B cell (primary cell): ENCODE results near the gene YJU2. TPM values are rescaled to one million over a fixed set of nuclear protein-coding genes. Genes with fewer than 3 reads are reported as not detected.

Experiments used
- ATAC-seq: fragments of 200-7000 bp; cut with Tn5 transposase; one replicate; pipeline ENCODE4 v1.10.0; 2021; ENCODE audit warnings: low read depth, mild to moderate bottlenecking, moderate number of reproducible peaks, moderate library complexity
- CTCF ChIA-PET: fragments of 350-600 bp; sonication (Branson Sonifier 250); formaldehyde crosslinking; loops from one replicate; lab custom pipeline; 2021; ENCODE audit warnings: antibody characterized with exemption, inconsistent platforms; lab: Charles Lee
- POLR2A ChIA-PET: fragments of 350-600 bp; sonication (Branson Sonifier 250); formaldehyde crosslinking; loops from one replicate; lab custom pipeline; 2021; ENCODE audit warnings: antibody characterized with exemption; lab: Charles Lee
- DNase-seq: peaks from one replicate; pipeline ENCODE4 v3.0.0; 2013
- H2AFZ ChIP-seq: 2 replicates; pipeline ENCODE4 v1.6.1; 2012; ENCODE audit warnings: mild to moderate bottlenecking, low read depth, low read length; ENCODE audit not compliant: insufficient read depth, poor library complexity, severe bottlenecking
- H3K27ac ChIP-seq, 2 donors: 1 replicate in 1 of 2; 2 replicates in 1 of 2; pipeline ENCODE4 v1.5.1; 2012 to 2013; ENCODE audit warnings: low read length in 2 of 2, mild to moderate bottlenecking in 2 of 2, moderate library complexity in 1 of 2
- H3K27me3 ChIP-seq, 4 experiments: fragments of 200-600 bp in 1 of 4; sonication (generic) in 1 of 4; replicated peaks in 1 of 4; 1 replicate in 2 of 4; 2 replicates in 2 of 4; pipeline versions ENCODE4 v1.6.1 to v1.7.0; 2013 to 2016; ENCODE audit warnings: low read length in 3 of 4, mild to moderate bottlenecking in 2 of 4, mixed read lengths in 1 of 4, moderate library complexity in 1 of 4; ENCODE audit not compliant: insufficient read depth in 4 of 4, control insufficient read depth in 3 of 4; ENCODE audit errors: control extremely low read depth in 1 of 4
- H3K36me3 ChIP-seq, 2 experiments: replicated peaks in 1 of 2; 1 replicate in 1 of 2; 2 replicates in 1 of 2; pipeline versions ENCODE4 v1.6.1 to v1.7.1; 2013; ENCODE audit warnings: low read length in 1 of 2; ENCODE audit not compliant: insufficient read depth in 2 of 2, control insufficient read depth in 1 of 2; ENCODE audit errors: control extremely low read depth in 1 of 2, extremely low read depth in 1 of 2
- H3K4me1 ChIP-seq, 2 donors: fragments of 200-600 bp in 1 of 2; sonication (generic) in 1 of 2; 1 replicate in 1 of 2; 2 replicates in 1 of 2; pipeline versions ENCODE4 v1.5.1 to v1.6.1; 2013 to 2017; ENCODE audit warnings: low read length in 2 of 2; ENCODE audit not compliant: control insufficient read depth in 2 of 2, insufficient read depth in 2 of 2
- H3K4me2 ChIP-seq: replicated peaks from 2 replicates; pipeline ENCODE3; 2012; ENCODE audit warnings: mild to moderate bottlenecking, low read depth, low read length; ENCODE audit not compliant: poor library complexity, severe bottlenecking
- H3K4me3 ChIP-seq, 5 experiments: fragments of 200-600 bp in 1 of 5; sonication (generic) in 1 of 5; 1 replicate in 3 of 5; 2 replicates in 2 of 5; pipeline versions ENCODE4 v1.5.1 to v1.7.0; 2011 to 2016; ENCODE audit warnings: low read length in 4 of 5, mild to moderate bottlenecking in 4 of 5, low read depth in 2 of 5, control low read depth in 1 of 5, moderate library complexity in 1 of 5; ENCODE audit not compliant: insufficient read depth in 1 of 5; ENCODE audit errors: control extremely low read depth in 1 of 5, extremely low read depth in 1 of 5
- H3K79me2 ChIP-seq: fragments of 200-600 bp; sonication (generic); one replicate; pipeline ENCODE4 v1.6.0; 2016; ENCODE audit warnings: low read length; ENCODE audit not compliant: control insufficient read depth, insufficient read depth
- H3K9ac ChIP-seq: fragments of 200-600 bp; sonication (generic); 2 replicates; pipeline ENCODE4 v1.6.1; 2017; ENCODE audit warnings: mild to moderate bottlenecking, low read length, moderate library complexity
- H3K9me3 ChIP-seq, 3 donors: one replicate each; pipeline versions ENCODE4 v1.6.1 to v1.7.1; 2013; ENCODE audit warnings: low read length in 2 of 3; ENCODE audit not compliant: control insufficient read depth in 2 of 3, insufficient read depth in 1 of 3; ENCODE audit errors: control extremely low read depth in 1 of 3
- H4K20me1 ChIP-seq: 2 replicates; pipeline ENCODE4 v1.6.0; 2012; ENCODE audit warnings: mild to moderate bottlenecking, low read length; ENCODE audit not compliant: insufficient read depth, control insufficient read depth, poor library complexity, severe bottlenecking
- H3K27ac Mint-ChIP-seq: one replicate; pipeline ENCODE4 v1.8.0; 2021; ENCODE audit warnings: mixed read lengths
- H3K27me3 Mint-ChIP-seq: one replicate; pipeline ENCODE4 v1.8.0; 2021; ENCODE audit warnings: mixed read lengths
- H3K4me1 Mint-ChIP-seq: one replicate; pipeline ENCODE4 v1.8.0; 2021; ENCODE audit warnings: mixed read lengths
- H3K4me3 Mint-ChIP-seq: one replicate; pipeline ENCODE4 v1.8.0; 2021; ENCODE audit warnings: mixed read lengths
- H3K9me3 Mint-ChIP-seq: one replicate; pipeline ENCODE4 v1.8.0; 2022; ENCODE audit warnings: mixed read lengths; ENCODE audit not compliant: insufficient read depth
- CTCF ChIP-seq: fragments of 200-600 bp; IDR thresholded peaks from one replicate; pipeline ENCODE4 v1.8.0; 2022; ENCODE audit warnings: antibody characterized with exemption, mild to moderate bottlenecking
- EZH2 ChIP-seq: IDR thresholded peaks from 2 replicates; pipeline ENCODE4 v1.6.1; 2012; ENCODE audit warnings: borderline replicate concordance, low read depth, mild to moderate bottlenecking, moderate library complexity, low read length; ENCODE audit not compliant: insufficient read depth, poor library complexity, severe bottlenecking
- WGBS: methylation state at CpG from one replicate; pipeline ENCODE4 v1.1.5; 2013; ENCODE audit warnings: missing lambda C conversion rate; ENCODE audit not compliant: insufficient coverage; 5-methylcytosine and 5-hydroxymethylcytosine counted together
- intact Hi-C: fragments of 100-400 bp; cut with micrococcal nuclease; formaldehyde crosslinking; loops from one replicate; pipeline ENCODE4 v1.10.0; 2022
- polyA plus RNA-seq: library from polyadenylated mRNA; depleted of rRNA; stranded (reverse); fragments of >200 nt; gene quantifications from 2 replicates; pipeline ENCODE4 v1.2.3, GENCODE V29; 2012
- total RNA-seq, 2 donors: library from RNA; stranded (reverse); fragments of 120-200 nt in 1 of 2; gene quantifications; 1 replicate in 1 of 2; 2 replicates in 1 of 2; pipeline versions ENCODE4 v1.2.3 to v1.2.4, GENCODE V29; 2013 to 2022

Gene YJU2
- total and polyA plus RNA-seq, 2 donors (not counting 1 experiment from before 2014, with no cell fraction given), result 40.3 to 45.7 TPM

GRCh38 chr19:4197228-4197624, 49.7 kb upstream of the YJU2 start:
- Histone ChIP-seq H3K9me3 (peaks cover 0 to 9% (median 0%) of the 10 kb centered on the region in 3 donors), H3K4me1 (peaks cover 6 to 13% of the 10 kb centered on the region in 2 donors), H3K4me2 (no peak overlapping the region), H3K9ac (no peak overlapping the region), H3K27ac (no peak overlapping the region), H3K36me3 (no peaks in the 10 kb centered on the region), H3K79me2 (no peaks in the 10 kb centered on the region), H4K20me1 (no peaks in the 10 kb centered on the region), H3K4me3 (no peak overlapping the region), H2AFZ (no peak overlapping the region), H3K27me3 (peaks cover 2 to 52% (median 24%) of the 10 kb centered on the region in 4 experiments)
- 81% methylated on average over 5 of the region's 5 CpGs for WGBS
- TF ChIP-seq EZH2 (no peak), CTCF (no peak)
- DNase-seq (no peak), ATAC-seq (no peak)
- CTCF ChIA-PET, result no interaction called here
- Mint-ChIP-seq H3K27me3 (peaks cover 38% of the 10 kb centered on the region), H3K27ac (no peak overlapping the region), H3K4me3 (no peak overlapping the region), H3K9me3 (no peaks in the 10 kb centered on the region), H3K4me1 (peaks cover 15% of the 10 kb centered on the region)
- POLR2A ChIA-PET, result no interaction called here
- intact Hi-C loops, result no loop called here

GRCh38 chr19:4197625-4198466, 49.0 kb upstream of the YJU2 start:
- peaks cover 15% of the 10 kb centered on the region for H3K4me1 Mint-ChIP-seq
- 20% methylated on average over 60 of the region's 70 CpGs for WGBS
- Histone ChIP-seq H4K20me1 (no peaks in the 10 kb centered on the region), H3K9ac (no peak overlapping the region), H3K27me3 (peaks cover 2 to 52% (median 24%) of the 10 kb centered on the region in 4 experiments), H3K4me3 (no peak overlapping the region), H3K36me3 (no peaks in the 10 kb centered on the region), H3K4me1 (peaks cover 6 to 13% of the 10 kb centered on the region in 2 donors), H2AFZ (no peak overlapping the region), H3K9me3 (peaks cover 0 to 9% (median 0%) of the 10 kb centered on the region in 3 donors), H3K4me2 (peak overlapping the region; percentile 24), H3K27ac (no peak overlapping the region), H3K79me2 (no peaks in the 10 kb centered on the region)
- intact Hi-C loops, result no loop called here
- ChIA-PET POLR2A (no interaction called here), CTCF (no interaction called here)
- TF ChIP-seq EZH2 (no peak), CTCF (no peak)
- ATAC-seq (no peak), DNase-seq (no peak)
- no peak overlapping the region for H3K4me3 Mint-ChIP-seq
- H3K27me3 Mint-ChIP-seq, result peaks cover 38% of the 10 kb centered on the region
- no peak overlapping the region for H3K27ac Mint-ChIP-seq
- H3K9me3 Mint-ChIP-seq, result no peaks in the 10 kb centered on the region
